Measurements from ENCODE around the gene SFMBT1. TPM values are rescaled to one million over a fixed set of nuclear protein-coding genes. Genes with fewer than 3 reads are reported as not detected.
A peak's percentile ranks its signal among the peaks of the same experiment; 100 is the strongest.

Gene SFMBT1
- total and polyA plus RNA-seq, 9 of the 15 experiments (the other 6 are each of a cell fraction or from before 2014, with no cell fraction given) = 0.76 to 6.6 (median 3.6) TPM

DNA sequence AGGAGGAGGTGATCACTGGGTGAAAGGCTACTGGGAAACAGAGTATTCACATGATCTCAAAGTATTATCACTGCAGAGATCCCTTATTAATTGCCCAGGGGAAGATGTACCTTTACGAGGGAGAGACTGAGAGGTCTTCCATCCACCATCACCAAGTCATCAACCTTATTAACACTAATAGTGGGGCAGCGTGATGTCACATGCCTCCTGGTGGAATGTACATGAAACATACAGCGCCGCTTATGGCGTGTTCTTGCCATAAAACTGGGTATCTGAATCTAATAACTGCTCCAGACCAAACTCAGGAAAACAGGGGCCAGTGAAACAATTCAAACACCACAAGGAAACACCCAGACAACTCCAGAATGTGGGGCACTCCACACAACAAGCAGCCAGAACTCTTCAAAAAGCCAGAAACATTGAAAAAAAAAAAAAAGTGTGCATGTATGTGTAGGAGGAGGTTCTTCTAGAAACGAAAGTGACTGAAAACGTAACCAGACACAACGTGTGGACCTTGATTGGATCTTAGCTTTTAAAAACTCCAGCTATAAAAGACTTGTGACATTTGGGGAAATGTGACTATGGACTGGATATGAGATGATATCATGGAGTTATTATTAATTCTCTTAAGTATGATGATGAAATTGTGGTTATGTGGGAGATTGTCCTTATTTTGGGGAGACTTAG, 153.1 kb downstream of the SFMBT1 start (continued):
- TF ChIP-seq, protein P1, sequence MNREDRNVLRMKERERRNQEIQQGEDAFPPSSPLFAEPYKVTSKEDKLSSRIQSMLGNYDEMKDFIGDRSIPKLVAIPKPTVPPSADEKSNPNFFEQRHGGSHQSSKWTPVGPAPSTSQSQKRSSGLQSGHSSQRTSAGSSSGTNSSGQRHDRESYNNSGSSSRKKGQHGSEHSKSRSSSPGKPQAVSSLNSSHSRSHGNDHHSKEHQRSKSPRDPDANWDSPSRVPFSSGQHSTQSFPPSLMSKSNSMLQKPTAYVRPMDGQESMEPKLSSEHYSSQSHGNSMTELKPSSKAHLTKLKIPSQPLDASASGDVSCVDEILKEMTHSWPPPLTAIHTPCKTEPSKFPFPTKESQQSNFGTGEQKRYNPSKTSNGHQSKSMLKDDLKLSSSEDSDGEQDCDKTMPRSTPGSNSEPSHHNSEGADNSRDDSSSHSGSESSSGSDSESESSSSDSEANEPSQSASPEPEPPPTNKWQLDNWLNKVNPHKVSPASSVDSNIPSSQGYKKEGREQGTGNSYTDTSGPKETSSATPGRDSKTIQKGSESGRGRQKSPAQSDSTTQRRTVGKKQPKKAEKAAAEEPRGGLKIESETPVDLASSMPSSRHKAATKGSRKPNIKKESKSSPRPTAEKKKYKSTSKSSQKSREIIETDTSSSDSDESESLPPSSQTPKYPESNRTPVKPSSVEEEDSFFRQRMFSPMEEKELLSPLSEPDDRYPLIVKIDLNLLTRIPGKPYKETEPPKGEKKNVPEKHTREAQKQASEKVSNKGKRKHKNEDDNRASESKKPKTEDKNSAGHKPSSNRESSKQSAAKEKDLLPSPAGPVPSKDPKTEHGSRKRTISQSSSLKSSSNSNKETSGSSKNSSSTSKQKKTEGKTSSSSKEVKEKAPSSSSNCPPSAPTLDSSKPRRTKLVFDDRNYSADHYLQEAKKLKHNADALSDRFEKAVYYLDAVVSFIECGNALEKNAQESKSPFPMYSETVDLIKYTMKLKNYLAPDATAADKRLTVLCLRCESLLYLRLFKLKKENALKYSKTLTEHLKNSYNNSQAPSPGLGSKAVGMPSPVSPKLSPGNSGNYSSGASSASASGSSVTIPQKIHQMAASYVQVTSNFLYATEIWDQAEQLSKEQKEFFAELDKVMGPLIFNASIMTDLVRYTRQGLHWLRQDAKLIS (CRISPR knock-in tag; IDR thresholded peaks at IDR 0.05) = no peak
- TF ChIP-seq, protein P2, sequence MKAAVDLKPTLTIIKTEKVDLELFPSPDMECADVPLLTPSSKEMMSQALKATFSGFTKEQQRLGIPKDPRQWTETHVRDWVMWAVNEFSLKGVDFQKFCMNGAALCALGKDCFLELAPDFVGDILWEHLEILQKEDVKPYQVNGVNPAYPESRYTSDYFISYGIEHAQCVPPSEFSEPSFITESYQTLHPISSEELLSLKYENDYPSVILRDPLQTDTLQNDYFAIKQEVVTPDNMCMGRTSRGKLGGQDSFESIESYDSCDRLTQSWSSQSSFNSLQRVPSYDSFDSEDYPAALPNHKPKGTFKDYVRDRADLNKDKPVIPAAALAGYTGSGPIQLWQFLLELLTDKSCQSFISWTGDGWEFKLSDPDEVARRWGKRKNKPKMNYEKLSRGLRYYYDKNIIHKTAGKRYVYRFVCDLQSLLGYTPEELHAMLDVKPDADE (conservative IDR thresholded peaks at IDR 0.05; ENCODE audit: control insufficient read depth, low read depth, low read length) = no peak
- TF ChIP-seq DACH1 (IDR thresholded peaks at IDR 0.05; ENCODE audit: partially characterized antibody) = peak; percentile 12
- TF ChIP-seq, protein P3, sequence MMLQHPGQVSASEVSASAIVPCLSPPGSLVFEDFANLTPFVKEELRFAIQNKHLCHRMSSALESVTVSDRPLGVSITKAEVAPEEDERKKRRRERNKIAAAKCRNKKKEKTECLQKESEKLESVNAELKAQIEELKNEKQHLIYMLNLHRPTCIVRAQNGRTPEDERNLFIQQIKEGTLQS (IDR thresholded peaks at IDR 0.05) = peak; percentile 18; the same call in 1 of the 2 replicates
- TF ChIP-seq, protein P3 (CRISPR knock-in tag; conservative IDR thresholded peaks at IDR 0.05) = no peak

Data from K562 (cell line).